Calu3 (cell line): ENCODE measurements around the gene LCN6. TPM values are rescaled to one million over a fixed set of nuclear protein-coding genes. Genes with fewer than 3 reads are reported as not detected.

Source experiments
- BruUV-seq: library from RNA; stranded (reverse); fragments of 400-500 nt; replicated peaks from 2 replicates; lab custom pipeline; 2021; lab: Mats Ljungman, UMichigan
- CTCF ChIA-PET: fragments of 300-600 bp; sonication (Branson Sonifier 250); formaldehyde crosslinking; loops from one replicate; lab custom pipeline; 2022; ENCODE audit warnings: antibody characterized with exemption; lab: Charles Lee
- DNase-seq: peaks from one replicate; pipeline ENCODE4 v3.0.0; 2022
- H3K27ac Mint-ChIP-seq: one replicate; pipeline ENCODE4 v1.8.0; 2022; ENCODE audit warnings: mixed read lengths; ENCODE audit not compliant: unreplicated experiment
- H3K27me3 Mint-ChIP-seq: one replicate; pipeline ENCODE4 v1.8.0; 2022; ENCODE audit warnings: mixed read lengths; ENCODE audit not compliant: unreplicated experiment
- H3K36me3 Mint-ChIP-seq: one replicate; pipeline ENCODE4 v1.8.0; 2022; ENCODE audit warnings: mild to moderate bottlenecking, moderate library complexity, mixed read lengths; ENCODE audit not compliant: insufficient read depth, unreplicated experiment
- H3K4me1 Mint-ChIP-seq: one replicate; pipeline ENCODE4 v1.8.0; 2022; ENCODE audit warnings: mild to moderate bottlenecking, low read depth, mixed read lengths; ENCODE audit not compliant: unreplicated experiment
- H3K4me3 Mint-ChIP-seq: one replicate; pipeline ENCODE4 v1.8.0; 2022; ENCODE audit warnings: mild to moderate bottlenecking, low read depth, moderate library complexity, mixed read lengths; ENCODE audit not compliant: unreplicated experiment
- H3K9me3 Mint-ChIP-seq: one replicate; pipeline ENCODE4 v1.8.0; 2022; ENCODE audit warnings: low read depth, mixed read lengths; ENCODE audit not compliant: unreplicated experiment
- intact Hi-C: fragments of 100-400 bp; cut with micrococcal nuclease; formaldehyde crosslinking; loops from one replicate; pipeline ENCODE4 v1.10.0; 2022; ENCODE audit not compliant: unreplicated experiment
- total RNA-seq: library from RNA; stranded (reverse); gene quantifications from 2 replicates; pipeline ENCODE4 v1.2.3, GENCODE V29; 2022
- TF ChIP-seq, protein P1 (sequence below): fragments of 200-600 bp; IDR thresholded peaks from one replicate; pipeline ENCODE4 v1.8.0; 2022; ENCODE audit warnings: antibody characterized with exemption; ENCODE audit not compliant: unreplicated experiment

Gene LCN6
- total RNA-seq, 1 experiment from 2014 or later = not detected

- H3K9me3 Mint-ChIP-seq = no peaks in the 10 kb centered on the region
- TF ChIP-seq, protein P1, sequence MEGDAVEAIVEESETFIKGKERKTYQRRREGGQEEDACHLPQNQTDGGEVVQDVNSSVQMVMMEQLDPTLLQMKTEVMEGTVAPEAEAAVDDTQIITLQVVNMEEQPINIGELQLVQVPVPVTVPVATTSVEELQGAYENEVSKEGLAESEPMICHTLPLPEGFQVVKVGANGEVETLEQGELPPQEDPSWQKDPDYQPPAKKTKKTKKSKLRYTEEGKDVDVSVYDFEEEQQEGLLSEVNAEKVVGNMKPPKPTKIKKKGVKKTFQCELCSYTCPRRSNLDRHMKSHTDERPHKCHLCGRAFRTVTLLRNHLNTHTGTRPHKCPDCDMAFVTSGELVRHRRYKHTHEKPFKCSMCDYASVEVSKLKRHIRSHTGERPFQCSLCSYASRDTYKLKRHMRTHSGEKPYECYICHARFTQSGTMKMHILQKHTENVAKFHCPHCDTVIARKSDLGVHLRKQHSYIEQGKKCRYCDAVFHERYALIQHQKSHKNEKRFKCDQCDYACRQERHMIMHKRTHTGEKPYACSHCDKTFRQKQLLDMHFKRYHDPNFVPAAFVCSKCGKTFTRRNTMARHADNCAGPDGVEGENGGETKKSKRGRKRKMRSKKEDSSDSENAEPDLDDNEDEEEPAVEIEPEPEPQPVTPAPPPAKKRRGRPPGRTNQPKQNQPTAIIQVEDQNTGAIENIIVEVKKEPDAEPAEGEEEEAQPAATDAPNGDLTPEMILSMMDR = no peak
- H3K4me1 Mint-ChIP-seq = no peaks in the 10 kb centered on the region
- no peaks in the 10 kb centered on the region for H3K36me3 Mint-ChIP-seq
- CTCF ChIA-PET = no interaction called here
- no peak for DNase-seq
- intact Hi-C loops = no loop called here
- no TSS peak for BruUV-seq
- H3K27ac Mint-ChIP-seq = no peak overlapping the region
- H3K27me3 Mint-ChIP-seq = peaks cover 23% of the 10 kb centered on the region
- no peak overlapping the region for H3K4me3 Mint-ChIP-seq
Observed at GRCh38 chr9:136759436-136760325, 11.4 kb upstream of the LCN6 start.

DNA sequence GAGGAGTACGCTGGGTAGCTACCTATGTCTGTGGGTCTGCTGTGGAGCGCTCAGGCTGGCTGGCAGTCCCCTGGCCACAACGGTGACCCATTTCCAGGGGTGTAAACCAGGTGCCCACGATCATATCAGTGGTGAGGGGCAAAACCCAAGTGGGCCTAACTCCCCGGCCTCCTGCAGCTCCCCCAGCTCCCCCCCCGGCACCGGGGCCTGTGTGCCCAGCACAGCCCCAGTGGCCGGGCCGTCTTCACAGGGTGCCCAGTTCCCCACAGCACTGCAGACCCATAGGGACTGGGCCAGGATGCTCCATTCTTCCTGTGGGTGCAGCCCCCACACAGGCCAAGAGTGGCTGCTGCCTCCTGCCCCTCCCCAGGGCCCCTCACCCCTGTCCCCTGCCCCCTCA lies 10.7 kb upstream of the LCN6 start:
- intact Hi-C loops = no loop called here
- CTCF ChIA-PET = no interaction called here
- Mint-ChIP-seq H3K27ac (no peak overlapping the region), H3K9me3 (no peaks in the 10 kb centered on the region), H3K4me3 (no peak overlapping the region), H3K36me3 (no peaks in the 10 kb centered on the region), H3K27me3 (peaks cover 23% of the 10 kb centered on the region), H3K4me1 (no peaks in the 10 kb centered on the region)
- no peak for DNase-seq
- BruUV-seq = no TSS peak
- TF ChIP-seq, protein P1 = no peak

- TF ChIP-seq, protein P1 = no peak
- no TSS peak for BruUV-seq
- Mint-ChIP-seq H3K27me3 (peaks cover 27% of the 10 kb centered on the region), H3K27ac (no peak overlapping the region), H3K9me3 (peaks cover under 1% of the 10 kb centered on the region), H3K4me1 (no peaks in the 10 kb centered on the region), H3K36me3 (no peaks in the 10 kb centered on the region), H3K4me3 (no peak overlapping the region)
- intact Hi-C loops = no loop called here
- no peak for DNase-seq
- CTCF ChIA-PET = no interaction called here
Observed at GRCh38 chr9:136757751-136758140, 9.4 kb upstream of the LCN6 start.

- intact Hi-C loops = no loop called here
- peaks cover 4% of the 10 kb centered on the region for H3K9me3 Mint-ChIP-seq
- DNase-seq = no peak
- no peaks in the 10 kb centered on the region for H3K36me3 Mint-ChIP-seq
- no peaks in the 10 kb centered on the region for H3K4me1 Mint-ChIP-seq
- CTCF ChIA-PET = no interaction called here
- no peak overlapping the region for H3K4me3 Mint-ChIP-seq
- no peak overlapping the region for H3K27ac Mint-ChIP-seq
- H3K27me3 Mint-ChIP-seq = peaks cover 31% of the 10 kb centered on the region
- BruUV-seq = no TSS peak
- TF ChIP-seq, protein P1 = no peak
Observed at GRCh38 chr9:136757328-136757727, 9.0 kb upstream of the LCN6 start.
